GM23248 (cell line): ENCODE results near the gene FALEC.

Experiments used
- EZH2 ChIP-seq: fragments of 200-600 bp; sonication (generic); IDR thresholded peaks from 2 replicates; pipeline ENCODE4 v1.6.1; 2018; ENCODE audit warnings: antibody characterized with exemption, mild to moderate bottlenecking; ENCODE audit not compliant: insufficient read depth, poor library complexity, severe bottlenecking
- EZH2phosphoT487 ChIP-seq: fragments of 200-600 bp; sonication (generic); IDR thresholded peaks from 2 replicates; pipeline ENCODE4 v1.6.1; 2018; ENCODE audit warnings: antibody characterized with exemption, moderate library complexity, mild to moderate bottlenecking, low read depth; ENCODE audit not compliant: insufficient read depth

DNA sequence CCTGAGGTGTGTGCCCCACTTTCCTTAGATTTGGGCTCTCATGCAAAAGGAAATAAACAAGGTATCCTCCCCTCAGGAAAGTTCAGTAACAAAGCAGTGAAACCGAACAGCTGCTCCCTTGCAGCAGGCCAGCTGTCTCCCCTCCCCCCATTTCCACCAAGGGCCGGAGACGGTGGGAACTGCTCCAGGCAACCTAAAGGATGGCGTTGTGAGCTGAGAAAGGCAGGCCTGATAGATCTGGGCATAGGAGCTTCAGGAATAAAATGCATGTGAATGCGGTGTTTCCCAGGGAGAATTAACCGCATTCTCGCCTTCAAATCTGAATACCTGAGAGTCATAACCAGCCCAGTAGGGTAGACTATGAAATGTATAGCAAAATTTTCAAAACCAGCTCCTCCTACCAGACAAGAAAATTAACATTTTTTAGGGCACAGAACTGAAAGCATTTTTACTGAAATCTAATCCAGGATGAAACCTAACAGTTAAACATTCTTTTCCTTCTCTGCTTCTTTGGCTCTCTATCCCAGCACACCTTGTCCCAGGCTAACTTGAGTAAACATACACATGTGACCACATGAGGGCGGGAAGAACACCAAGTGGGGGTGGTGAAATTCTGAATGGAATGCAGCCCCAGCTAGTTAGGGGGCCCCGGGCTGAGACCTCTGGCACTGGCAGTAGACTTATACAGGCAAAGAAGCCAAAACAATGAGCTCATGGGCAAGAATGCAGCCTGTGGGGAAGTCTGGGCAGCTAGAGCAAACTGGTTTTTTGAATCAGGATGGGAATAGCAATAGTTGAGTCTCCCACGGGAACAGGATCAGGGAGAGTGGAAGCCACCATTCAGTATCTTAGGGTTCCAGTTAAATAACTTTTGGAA lies 52.4 kb downstream of the FALEC start:
- TF ChIP-seq EZH2phosphoT487 = no peak
- no peak for TF ChIP-seq EZH2
